ENCODE measurements around the gene C1orf87.

Gene C1orf87

GRCh38 chr1:60065199-60065598 is 8.4 kb downstream of the C1orf87 start:
- TF ChIP-seq CTCF (conservative IDR thresholded peaks at IDR 0.05; ENCODE audit: low read depth, low read length) = no peak
- H3K4me3 ChIP-seq (ENCODE audit: low read depth, low read length) = no peak overlapping the region
- no peak for DNase-seq (ENCODE audit: low read depth)

GRCh38 chr1:60063561-60063960 is 10.0 kb downstream of the C1orf87 start:
- no peak for TF ChIP-seq CTCF (conservative IDR thresholded peaks at IDR 0.05; ENCODE audit: low read depth, low read length)
- DNase-seq (ENCODE audit: low read depth) = no peak
- H3K4me3 ChIP-seq (ENCODE audit: low read depth, low read length) = no peak overlapping the region

GRCh38 chr1:60059468-60059867 is 14.1 kb downstream of the C1orf87 start:
- no peak overlapping the region for H3K4me3 ChIP-seq (ENCODE audit: low read depth, low read length)
- TF ChIP-seq CTCF (conservative IDR thresholded peaks at IDR 0.05; ENCODE audit: low read depth, low read length) = no peak
- DNase-seq (ENCODE audit: low read depth) = no peak

GRCh38 chr1:60055336-60055735 is 18.2 kb downstream of the C1orf87 start:
- TF ChIP-seq CTCF (conservative IDR thresholded peaks at IDR 0.05; ENCODE audit: low read depth, low read length) = no peak
- DNase-seq (ENCODE audit: low read depth) = peak; percentile 45
- H3K4me3 ChIP-seq (ENCODE audit: low read depth, low read length) = no peak overlapping the region

- no peak overlapping the region for H3K4me3 ChIP-seq (ENCODE audit: low read depth, low read length)
- no peak for DNase-seq (ENCODE audit: low read depth)
- no peak for TF ChIP-seq CTCF (conservative IDR thresholded peaks at IDR 0.05; ENCODE audit: low read depth, low read length)
Observed at GRCh38 chr1:60054374-60054773, 19.2 kb downstream of the C1orf87 start.

- no peak for TF ChIP-seq CTCF (conservative IDR thresholded peaks at IDR 0.05; ENCODE audit: low read depth, low read length)
- no peak overlapping the region for H3K4me3 ChIP-seq (ENCODE audit: low read depth, low read length)
- DNase-seq (ENCODE audit: low read depth) = no peak
Observed at GRCh38 chr1:60052601-60053000, 21.0 kb downstream of the C1orf87 start.

GRCh38 chr1:60051191-60051590 is 22.4 kb downstream of the C1orf87 start:
- no peak for TF ChIP-seq CTCF (conservative IDR thresholded peaks at IDR 0.05; ENCODE audit: low read depth, low read length)
- H3K4me3 ChIP-seq (ENCODE audit: low read depth, low read length) = no peak overlapping the region
- DNase-seq (ENCODE audit: low read depth) = no peak
